ENCODE measurements around the gene WIPF3.

- TF ChIP-seq, protein P1, sequence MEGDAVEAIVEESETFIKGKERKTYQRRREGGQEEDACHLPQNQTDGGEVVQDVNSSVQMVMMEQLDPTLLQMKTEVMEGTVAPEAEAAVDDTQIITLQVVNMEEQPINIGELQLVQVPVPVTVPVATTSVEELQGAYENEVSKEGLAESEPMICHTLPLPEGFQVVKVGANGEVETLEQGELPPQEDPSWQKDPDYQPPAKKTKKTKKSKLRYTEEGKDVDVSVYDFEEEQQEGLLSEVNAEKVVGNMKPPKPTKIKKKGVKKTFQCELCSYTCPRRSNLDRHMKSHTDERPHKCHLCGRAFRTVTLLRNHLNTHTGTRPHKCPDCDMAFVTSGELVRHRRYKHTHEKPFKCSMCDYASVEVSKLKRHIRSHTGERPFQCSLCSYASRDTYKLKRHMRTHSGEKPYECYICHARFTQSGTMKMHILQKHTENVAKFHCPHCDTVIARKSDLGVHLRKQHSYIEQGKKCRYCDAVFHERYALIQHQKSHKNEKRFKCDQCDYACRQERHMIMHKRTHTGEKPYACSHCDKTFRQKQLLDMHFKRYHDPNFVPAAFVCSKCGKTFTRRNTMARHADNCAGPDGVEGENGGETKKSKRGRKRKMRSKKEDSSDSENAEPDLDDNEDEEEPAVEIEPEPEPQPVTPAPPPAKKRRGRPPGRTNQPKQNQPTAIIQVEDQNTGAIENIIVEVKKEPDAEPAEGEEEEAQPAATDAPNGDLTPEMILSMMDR (IDR thresholded peaks at IDR 0.05): no peak
- TF ChIP-seq POLR2A (IDR thresholded peaks at IDR 0.05) (no peak), POLR2AphosphoS5 (IDR thresholded peaks at IDR 0.05) (no peak)
Measured at GRCh38 chr7:29935111-29935510, 128.8 kb downstream of the WIPF3 start.
